HG02840 (cell line): ENCODE results near the gene SRCIN1.

ENCODE experiments used
- ATAC-seq: cut with Tn5 transposase; IDR thresholded peaks from one replicate; pipeline ENCODE4 v1.9.1; 2021; ENCODE audit warnings: mild to moderate bottlenecking, moderate library complexity, moderate number of reproducible peaks; ENCODE audit not compliant: unreplicated experiment, low FRiP score

SRCIN1 gene

GRCh38 chr17:38600416-38600815, 5.3 kb downstream of the SRCIN1 start:
- ATAC-seq, result no peak

DNA sequence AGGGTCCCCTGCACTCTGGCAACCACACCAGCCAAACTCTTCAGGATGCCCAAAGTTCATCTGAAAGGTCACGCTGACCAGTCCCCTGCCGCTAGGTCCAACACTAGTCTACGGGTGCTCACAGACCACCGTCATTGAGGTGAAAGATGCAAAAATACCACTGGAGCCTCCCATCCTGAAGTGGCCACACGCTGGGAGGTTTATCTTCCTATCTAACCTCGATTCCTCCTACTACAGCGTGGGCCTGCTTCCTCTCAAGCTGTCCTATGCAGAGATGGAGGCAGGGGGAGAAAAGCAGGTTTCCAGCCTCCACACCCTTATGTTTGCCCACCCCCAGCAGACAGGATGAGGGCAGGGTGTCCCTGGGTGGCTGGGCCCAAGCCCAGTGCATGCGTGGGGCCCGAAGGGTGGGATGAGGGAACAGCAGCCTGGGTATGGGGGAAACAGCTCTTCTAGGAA, 6.3 kb downstream of the SRCIN1 start:
- no peak for ATAC-seq

DNA sequence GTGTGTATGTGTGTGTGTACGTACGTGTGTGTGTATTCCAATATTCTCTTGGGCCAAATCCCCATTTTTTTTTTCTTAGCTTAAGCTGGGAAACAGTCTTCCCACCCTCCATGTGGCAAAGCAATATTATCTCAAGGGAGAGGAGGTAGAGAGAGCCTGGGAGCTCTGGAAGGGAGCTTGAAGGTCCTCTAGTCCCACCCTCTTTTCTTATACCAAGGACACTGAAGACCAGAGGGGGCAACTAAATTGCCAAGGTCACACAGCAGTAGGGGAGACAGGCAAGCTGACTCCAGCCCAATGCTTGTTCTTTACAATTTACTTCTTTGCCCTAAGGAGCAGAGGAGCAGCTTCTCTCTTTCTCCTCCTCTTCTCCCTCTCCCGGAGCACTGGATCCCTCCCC, 6.8 kb downstream of the SRCIN1 start:
- ATAC-seq, result no peak

DNA sequence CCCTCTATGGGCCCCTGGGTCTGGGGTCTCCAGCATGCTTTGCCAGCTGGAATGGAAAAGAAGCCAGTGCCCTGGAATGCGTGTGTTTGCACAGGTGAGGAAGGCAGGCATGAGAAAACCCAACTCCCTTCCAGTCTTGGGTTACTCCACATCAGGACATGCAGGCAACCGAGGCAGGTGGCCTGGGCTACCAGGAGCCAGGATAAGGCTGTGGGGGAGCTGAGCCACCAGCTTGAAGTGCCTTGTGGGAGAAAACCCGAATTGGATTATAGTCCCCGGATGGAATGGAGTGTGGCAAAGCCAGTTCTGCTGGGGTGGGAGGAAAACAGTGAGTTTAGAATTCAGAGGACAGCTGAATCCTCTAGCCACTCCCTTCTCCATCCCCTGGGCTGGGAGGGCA, 7.2 kb downstream of the SRCIN1 start:
- ATAC-seq, result no peak

- no peak for ATAC-seq
These were observed 8.4 kb downstream of the SRCIN1 start for GRCh38 chr17:38597375-38597774.

GRCh38 chr17:38596651-38597050, 9.1 kb downstream of the SRCIN1 start:
- ATAC-seq, result no peak

DNA sequence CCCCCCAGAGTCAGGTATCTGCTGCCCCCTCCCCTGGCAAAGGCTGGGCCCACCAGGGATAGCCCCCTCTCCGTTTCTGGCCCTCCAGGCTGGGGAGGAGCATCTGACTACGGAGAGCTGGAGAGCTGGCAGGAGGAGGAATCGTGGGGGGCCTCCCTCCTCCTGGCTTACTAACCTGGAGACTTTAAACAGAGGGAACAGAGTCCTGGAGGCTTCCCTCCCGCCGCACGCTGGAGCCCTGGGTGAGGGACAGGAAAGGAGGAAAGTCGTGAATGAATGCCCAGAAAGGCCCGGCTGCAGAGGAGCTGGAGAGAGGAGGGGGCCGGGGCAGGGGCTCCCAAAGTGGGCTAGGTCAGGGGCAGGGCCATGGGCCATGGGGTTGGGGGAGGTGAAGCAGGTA, 9.9 kb downstream of the SRCIN1 start:
- no peak for ATAC-seq

DNA sequence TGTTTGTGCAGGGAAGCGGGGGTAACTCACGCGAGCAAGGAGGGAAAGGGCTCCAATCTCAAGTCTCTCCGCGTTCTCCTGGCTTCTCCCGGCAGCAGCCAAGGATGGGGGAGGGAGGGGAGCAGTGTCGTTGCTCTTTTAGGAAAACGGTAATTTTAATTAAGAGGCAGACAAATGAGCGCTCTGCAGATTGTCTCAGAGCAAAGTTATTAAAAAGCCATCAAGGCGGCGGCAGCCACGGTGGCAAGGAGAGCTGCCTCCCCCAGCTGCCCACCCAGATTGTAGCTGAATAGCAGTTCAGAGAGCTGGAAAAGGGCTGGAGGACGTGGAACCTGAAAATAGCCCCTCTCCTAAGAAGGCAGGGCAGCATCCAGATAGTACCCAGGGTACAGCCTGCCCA, 11.6 kb downstream of the SRCIN1 start:
- ATAC-seq, result no peak

DNA sequence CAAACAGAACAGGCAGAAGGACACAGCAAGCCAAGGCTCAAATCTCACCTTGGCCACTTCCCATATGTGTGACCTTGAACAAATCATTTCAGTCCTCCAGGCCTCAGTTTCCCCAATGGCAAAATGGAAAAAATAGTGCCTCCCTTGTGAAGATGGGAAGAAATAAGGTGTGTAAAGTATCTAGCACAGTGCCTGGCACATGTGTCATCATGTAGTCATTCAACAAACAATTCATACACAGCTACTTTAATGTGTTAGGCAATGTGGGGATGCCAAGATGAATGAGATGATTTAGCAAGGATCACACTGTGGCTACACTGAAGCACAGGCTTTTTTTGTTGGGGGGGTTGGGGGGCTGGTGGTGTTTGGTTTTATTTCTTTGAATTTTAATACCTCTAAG, 13.3 kb downstream of the SRCIN1 start:
- ATAC-seq, result no peak

DNA sequence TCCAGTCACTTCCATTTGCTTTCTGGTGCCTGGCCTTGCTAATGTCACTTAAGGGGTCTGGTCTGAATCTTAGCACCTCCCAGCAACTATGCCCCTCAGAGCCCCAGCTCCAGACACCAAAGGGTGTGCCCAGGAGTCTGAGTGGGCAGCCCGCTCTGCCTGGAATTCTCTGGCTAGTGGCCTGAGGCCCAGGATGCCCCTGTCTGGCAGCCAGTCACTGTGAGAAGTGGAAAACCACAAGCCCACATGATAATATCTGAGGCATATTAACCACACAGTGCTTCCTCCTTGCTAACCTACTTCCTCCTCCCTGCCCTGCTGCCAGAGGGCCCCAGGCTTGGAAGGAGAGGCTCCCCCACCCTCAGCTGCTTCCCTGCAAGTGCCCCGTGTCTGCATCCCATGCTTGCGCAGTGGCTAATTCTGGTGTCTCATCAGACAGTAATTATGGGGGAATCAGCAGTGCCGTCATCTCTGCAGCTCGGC, 14.0 kb downstream of the SRCIN1 start:
- no peak for ATAC-seq

GRCh38 chr17:38590988-38591758, 14.6 kb downstream of the SRCIN1 start:
- ATAC-seq, result no peak

DNA sequence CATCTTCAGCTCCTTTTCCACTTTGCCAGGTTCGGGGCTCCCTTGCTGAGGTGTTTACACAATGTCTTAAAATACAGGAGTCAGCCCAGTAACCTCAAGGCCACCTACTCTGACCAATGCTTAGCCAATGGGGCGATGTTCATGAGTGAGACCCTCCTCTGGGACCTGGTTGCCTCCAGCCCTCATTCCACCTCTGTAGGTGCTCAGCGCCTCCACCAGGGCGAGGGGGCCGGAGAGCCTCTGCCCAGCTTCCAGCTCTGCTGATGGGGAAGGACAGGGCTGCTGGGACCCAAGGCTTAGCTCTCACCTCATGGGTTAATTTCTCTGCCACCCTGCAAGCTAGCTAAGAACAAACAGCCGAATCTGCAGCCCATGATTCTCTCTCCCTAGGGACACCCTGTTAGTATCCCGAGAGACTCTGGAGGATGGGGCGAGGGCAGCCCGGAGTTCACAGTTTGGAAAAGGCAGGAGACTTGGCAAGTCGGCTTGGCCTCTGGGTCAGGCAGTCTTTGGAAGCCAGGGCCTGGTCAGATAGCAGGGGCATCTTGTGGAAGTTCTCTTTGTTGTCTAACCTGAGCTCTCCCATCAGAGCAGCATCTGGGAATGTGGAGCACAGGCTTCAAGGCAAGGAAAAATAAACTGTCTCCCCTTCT, 16.2 kb downstream of the SRCIN1 start:
- ATAC-seq, result no peak

GRCh38 chr17:38588788-38589174, 17.0 kb downstream of the SRCIN1 start:
- no peak for ATAC-seq

- no peak for ATAC-seq
These were observed 17.6 kb downstream of the SRCIN1 start for GRCh38 chr17:38587947-38588787.

GRCh38 chr17:38587203-38587602, 18.5 kb downstream of the SRCIN1 start:
- ATAC-seq, result no peak

DNA sequence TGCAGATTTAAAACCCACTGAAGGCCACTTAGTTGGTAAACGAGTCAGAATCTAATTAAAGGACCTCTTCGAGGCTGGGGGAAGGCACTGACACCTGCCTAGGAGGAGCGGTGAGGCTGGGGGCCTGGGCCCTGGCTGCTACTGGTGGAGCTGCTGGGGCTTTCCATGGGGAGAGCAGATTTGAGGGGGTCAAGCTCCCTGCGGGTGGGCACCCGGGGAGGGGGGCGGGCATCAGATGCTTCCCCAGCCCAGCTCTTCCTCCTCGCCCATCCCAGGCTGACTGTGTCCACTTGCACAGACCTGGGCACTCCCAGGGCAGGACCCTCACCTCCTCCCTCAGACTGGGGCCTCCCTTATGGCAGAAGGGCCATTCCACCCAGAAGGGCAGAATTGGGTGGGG, 19.0 kb downstream of the SRCIN1 start:
- no peak for ATAC-seq

- no peak for ATAC-seq
These were observed 19.7 kb downstream of the SRCIN1 start for GRCh38 chr17:38585918-38586529.

DNA sequence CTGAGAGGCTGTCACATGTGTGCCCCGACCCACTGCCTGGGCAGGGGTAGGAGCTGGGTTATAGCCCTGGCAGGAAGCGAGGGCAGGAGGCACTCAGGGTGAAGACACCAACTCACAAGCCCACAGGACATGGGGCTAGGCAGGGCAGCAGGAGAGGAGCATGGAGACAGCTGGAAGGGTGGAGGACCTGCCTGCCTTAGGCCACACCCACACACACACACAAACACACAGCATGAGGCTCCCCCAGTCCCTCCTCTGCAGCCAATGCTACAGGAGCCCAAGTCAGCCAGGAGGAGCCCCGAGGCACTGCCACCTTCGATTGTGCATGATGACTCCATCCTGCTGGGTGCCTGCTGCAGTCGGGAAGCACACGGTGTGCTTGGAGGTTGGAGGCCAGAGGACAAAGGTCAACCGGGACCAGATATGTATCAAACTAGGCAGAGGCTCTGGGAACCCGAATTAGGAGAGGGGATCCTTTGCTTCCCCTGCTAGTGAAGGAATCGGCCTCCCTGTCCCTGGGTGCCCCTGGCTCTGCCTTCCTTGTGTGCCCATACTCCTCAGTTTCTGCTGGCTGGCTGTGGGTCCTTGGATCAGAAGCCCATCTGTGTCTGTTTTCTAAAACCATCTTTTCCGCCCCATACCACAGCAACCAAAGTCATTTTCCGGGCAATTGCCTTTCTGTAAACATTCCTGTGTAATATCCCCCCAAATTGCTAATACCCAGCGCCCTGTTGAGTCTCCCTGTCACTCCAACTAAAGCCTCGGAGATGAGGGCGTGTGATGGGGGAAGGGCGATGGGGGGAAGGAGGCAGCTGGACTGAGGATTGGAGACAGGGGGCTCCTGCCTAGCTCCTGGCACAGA, 20.5 kb downstream of the SRCIN1 start:
- no peak for ATAC-seq

- no peak for ATAC-seq
These were observed 21.3 kb downstream of the SRCIN1 start for GRCh38 chr17:38584350-38584925.
